Measurements from ENCODE around the gene PALLD. TPM values are rescaled to one million over a fixed set of nuclear protein-coding genes. Genes with fewer than 3 reads are reported as not detected.

The PALLD gene
- total RNA-seq, 1 experiment from 2014 or later = 23.7 TPM

DNA sequence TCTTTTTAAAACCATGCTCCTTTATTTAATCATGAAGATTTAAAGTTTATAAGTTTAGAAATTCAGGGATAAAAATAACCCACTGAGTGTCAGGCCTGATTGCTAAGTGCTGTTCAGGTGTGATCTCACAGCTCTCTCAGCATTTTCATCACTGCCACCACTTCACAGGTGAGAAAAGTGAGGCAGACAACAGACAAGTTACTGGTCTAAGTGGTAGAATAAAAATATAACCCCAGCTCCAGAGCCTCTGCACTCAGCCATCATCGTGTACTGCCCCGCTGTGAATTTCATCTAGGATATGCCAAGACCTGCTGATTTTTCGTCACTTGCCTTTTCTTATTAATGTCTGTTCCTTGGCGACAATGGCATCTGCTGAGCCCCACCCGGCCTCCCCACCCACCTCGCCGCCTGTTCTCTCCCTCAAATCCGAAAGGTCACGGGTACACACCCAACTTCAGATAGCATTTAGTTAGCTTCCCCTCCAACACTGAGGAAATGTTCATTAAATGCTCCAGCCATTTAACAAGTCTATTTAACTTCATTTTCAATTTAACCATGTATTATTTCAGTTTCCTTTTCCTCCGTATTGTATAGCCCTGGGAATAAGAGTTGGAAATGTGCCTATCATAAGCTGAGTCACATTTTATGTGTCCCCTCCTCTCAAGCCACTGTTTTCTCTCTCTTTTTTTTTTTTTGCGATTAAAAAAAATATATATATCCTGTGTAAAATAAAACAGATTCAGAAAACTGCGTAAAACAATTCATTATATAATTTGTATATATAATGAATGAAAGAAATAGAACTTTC, 276.7 kb downstream of the PALLD start:
- Mint-ChIP-seq H3K27ac (no peak overlapping the region), H3K4me1 (no peaks in the 10 kb centered on the region), H3K4me3 (no peak overlapping the region), H3K9me3 (peaks cover 27% of the 10 kb centered on the region), H3K27me3 (ENCODE audit: low read depth) (no peaks in the 10 kb centered on the region; the same call in 1 of the 2 replicates), H3K36me3 (peaks cover 12% of the 10 kb centered on the region)
- ChIA-PET POLR2A (no interaction called here), CTCF (no interaction called here)
- TF ChIP-seq FOXK1 (CRISPR knock-in tag; IDR thresholded peaks at IDR 0.05) (no peak), EMX1 (CRISPR knock-in tag; IDR thresholded peaks at IDR 0.05) (no peak), ZNF263 (CRISPR knock-in tag; IDR thresholded peaks at IDR 0.05; ENCODE audit: low read depth) (no peak), NFYB (CRISPR knock-in tag; conservative IDR thresholded peaks at IDR 0.05; ENCODE audit: low read depth) (no peak), HMGA2 (CRISPR knock-in tag; IDR thresholded peaks at IDR 0.05) (no peak), SP1 (CRISPR knock-in tag; conservative IDR thresholded peaks at IDR 0.05) (no peak), GTF2I (CRISPR knock-in tag; conservative IDR thresholded peaks at IDR 0.05) (no peak), TEAD1 (CRISPR knock-in tag; IDR thresholded peaks at IDR 0.05) (no peak)
- ATAC-seq = no peak
- DNase-seq (ENCODE audit: low spot score) = no peak

DNA sequence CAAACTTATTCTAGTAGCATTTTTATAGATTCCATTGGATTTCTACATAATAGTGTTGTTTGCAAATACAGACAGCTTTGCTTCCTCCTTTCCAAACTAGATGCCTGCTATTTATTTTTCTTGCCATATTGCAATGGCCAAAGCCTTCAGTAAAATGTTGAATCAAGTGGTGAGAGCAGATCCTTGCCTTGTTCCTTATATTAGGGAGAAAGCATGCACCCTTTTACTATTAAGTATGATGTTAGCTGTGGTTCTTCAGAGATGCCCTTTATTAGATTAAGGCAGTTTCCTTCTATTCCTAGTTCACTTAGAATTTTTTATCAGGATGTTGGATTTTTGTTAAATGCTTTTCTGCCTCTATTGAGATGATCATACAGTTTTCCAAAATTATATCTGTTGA, 279.5 kb downstream of the PALLD start:
- CTCF ChIA-PET = no interaction called here
- H3K27ac Mint-ChIP-seq = no peak overlapping the region
- peak; percentile 48; the same call in 1 of the 2 replicates for TF ChIP-seq GTF2I (CRISPR knock-in tag; conservative IDR thresholded peaks at IDR 0.05)
- TF ChIP-seq, protein P1, sequence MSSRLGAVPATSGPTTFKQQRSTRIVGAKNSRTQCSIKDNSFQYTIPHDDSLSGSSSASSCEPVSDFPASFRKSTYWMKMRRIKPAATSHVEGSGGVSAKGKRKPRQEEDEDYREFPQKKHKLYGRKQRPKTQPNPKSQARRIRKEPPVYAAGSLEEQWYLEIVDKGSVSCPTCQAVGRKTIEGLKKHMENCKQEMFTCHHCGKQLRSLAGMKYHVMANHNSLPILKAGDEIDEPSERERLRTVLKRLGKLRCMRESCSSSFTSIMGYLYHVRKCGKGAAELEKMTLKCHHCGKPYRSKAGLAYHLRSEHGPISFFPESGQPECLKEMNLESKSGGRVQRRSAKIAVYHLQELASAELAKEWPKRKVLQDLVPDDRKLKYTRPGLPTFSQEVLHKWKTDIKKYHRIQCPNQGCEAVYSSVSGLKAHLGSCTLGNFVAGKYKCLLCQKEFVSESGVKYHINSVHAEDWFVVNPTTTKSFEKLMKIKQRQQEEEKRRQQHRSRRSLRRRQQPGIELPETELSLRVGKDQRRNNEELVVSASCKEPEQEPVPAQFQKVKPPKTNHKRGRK (CRISPR knock-in tag; IDR thresholded peaks at IDR 0.05; ENCODE audit: borderline replicate concordance) = no peak

DNA sequence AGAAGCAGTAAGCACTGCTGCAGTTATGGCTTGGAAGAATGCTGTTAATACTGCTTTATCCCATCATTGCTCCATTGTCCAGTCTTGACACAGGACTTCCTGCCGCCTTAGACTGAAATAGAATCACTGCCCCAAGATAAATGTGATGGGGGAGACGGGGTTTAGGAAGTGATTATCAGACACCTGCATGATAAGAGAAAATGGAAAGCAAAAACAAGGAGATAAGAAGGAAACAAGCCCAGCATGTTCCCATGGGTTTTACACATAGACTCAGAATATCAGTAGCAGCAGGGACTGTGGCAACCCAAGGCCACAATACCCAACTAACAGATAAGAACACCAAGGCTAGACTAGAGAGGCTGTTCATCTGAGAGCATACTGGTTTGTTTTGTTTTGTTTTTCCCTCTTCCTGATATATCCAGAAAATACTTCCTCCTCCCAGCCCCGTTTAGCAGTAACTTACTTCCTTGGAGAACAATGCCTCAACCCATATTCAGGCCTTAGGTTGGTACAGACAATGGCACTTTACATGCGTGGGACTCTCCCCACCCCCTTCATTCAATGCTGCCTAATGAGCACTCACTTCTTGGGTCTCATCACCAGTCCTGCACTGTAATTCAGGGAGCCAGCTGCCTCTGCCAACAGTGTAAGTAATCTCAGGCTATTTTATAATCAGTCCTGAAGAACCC, 280.6 kb downstream of the PALLD start:
- Mint-ChIP-seq H3K4me3 (no peak overlapping the region), H3K4me1 (no peaks in the 10 kb centered on the region), H3K9me3 (peaks cover 27% of the 10 kb centered on the region), H3K36me3 (peaks cover 12% of the 10 kb centered on the region), H3K27ac (no peak overlapping the region), H3K27me3 (ENCODE audit: low read depth) (no peaks in the 10 kb centered on the region; the same call in 1 of the 2 replicates)
- POLR2A ChIA-PET = no interaction called here
- CTCF ChIA-PET = no interaction called here
- DNase-seq (ENCODE audit: low spot score) = no peak
- TF ChIP-seq, protein P2, sequence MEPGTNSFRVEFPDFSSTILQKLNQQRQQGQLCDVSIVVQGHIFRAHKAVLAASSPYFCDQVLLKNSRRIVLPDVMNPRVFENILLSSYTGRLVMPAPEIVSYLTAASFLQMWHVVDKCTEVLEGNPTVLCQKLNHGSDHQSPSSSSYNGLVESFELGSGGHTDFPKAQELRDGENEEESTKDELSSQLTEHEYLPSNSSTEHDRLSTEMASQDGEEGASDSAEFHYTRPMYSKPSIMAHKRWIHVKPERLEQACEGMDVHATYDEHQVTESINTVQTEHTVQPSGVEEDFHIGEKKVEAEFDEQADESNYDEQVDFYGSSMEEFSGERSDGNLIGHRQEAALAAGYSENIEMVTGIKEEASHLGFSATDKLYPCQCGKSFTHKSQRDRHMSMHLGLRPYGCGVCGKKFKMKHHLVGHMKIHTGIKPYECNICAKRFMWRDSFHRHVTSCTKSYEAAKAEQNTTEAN (CRISPR knock-in tag; IDR thresholded peaks at IDR 0.05) = no peak
- TF ChIP-seq NR2C2 (CRISPR knock-in tag; IDR thresholded peaks at IDR 0.05) = no peak
- TF ChIP-seq, protein P3, sequence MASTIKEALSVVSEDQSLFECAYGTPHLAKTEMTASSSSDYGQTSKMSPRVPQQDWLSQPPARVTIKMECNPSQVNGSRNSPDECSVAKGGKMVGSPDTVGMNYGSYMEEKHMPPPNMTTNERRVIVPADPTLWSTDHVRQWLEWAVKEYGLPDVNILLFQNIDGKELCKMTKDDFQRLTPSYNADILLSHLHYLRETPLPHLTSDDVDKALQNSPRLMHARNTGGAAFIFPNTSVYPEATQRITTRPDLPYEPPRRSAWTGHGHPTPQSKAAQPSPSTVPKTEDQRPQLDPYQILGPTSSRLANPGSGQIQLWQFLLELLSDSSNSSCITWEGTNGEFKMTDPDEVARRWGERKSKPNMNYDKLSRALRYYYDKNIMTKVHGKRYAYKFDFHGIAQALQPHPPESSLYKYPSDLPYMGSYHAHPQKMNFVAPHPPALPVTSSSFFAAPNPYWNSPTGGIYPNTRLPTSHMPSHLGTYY (CRISPR knock-in tag; IDR thresholded peaks at IDR 0.05) = no peak
- TF ChIP-seq ZNF281 (CRISPR knock-in tag; IDR thresholded peaks at IDR 0.05) = no peak
- no peak for ATAC-seq

More for the DNA sequence above, 279.5 kb downstream of the PALLD start:
- ATAC-seq = no peak
- POLR2A ChIA-PET = no interaction called here
- Mint-ChIP-seq H3K36me3 (peaks cover 12% of the 10 kb centered on the region), H3K4me3 (no peak overlapping the region), H3K4me1 (no peaks in the 10 kb centered on the region), H3K9me3 (peaks cover 27% of the 10 kb centered on the region), H3K27me3 (ENCODE audit: low read depth) (no peaks in the 10 kb centered on the region; the same call in 1 of the 2 replicates)
- DNase-seq (ENCODE audit: low spot score) = no peak

All from WTC11 (cell line).